ENCODE measurements around the gene TRPV4.

GRCh38 chr12:109741970-109742703, 91.1 kb downstream of the TRPV4 start:
- TF ChIP-seq, protein P1, sequence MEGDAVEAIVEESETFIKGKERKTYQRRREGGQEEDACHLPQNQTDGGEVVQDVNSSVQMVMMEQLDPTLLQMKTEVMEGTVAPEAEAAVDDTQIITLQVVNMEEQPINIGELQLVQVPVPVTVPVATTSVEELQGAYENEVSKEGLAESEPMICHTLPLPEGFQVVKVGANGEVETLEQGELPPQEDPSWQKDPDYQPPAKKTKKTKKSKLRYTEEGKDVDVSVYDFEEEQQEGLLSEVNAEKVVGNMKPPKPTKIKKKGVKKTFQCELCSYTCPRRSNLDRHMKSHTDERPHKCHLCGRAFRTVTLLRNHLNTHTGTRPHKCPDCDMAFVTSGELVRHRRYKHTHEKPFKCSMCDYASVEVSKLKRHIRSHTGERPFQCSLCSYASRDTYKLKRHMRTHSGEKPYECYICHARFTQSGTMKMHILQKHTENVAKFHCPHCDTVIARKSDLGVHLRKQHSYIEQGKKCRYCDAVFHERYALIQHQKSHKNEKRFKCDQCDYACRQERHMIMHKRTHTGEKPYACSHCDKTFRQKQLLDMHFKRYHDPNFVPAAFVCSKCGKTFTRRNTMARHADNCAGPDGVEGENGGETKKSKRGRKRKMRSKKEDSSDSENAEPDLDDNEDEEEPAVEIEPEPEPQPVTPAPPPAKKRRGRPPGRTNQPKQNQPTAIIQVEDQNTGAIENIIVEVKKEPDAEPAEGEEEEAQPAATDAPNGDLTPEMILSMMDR (IDR thresholded peaks at IDR 0.05), result no peak
- TF ChIP-seq POLR2A (IDR thresholded peaks at IDR 0.05), result no peak

Data from body of pancreas (tissue), 4 donors.